GM06990 (cell line): ENCODE results near the gene LAMA3.

ENCODE experiments used
- DNase-seq: peaks from one replicate; pipeline ENCODE4 v3.0.0-alpha.2; 2011; ENCODE audit not compliant: insufficient read length; ENCODE audit errors: extremely low read depth
- H3K27me3 ChIP-seq: replicated peaks from 2 replicates; pipeline ENCODE4 v1.6.0; 2011; ENCODE audit warnings: low read length; ENCODE audit not compliant: control insufficient read depth, insufficient read depth
- H3K36me3 ChIP-seq: 2 replicates; pipeline ENCODE4 v1.5.1; 2011; ENCODE audit warnings: low read length; ENCODE audit not compliant: control insufficient read depth, insufficient read depth
- H3K4me3 ChIP-seq: replicated peaks from 2 replicates; pipeline ENCODE4 v1.5.1; 2011; ENCODE audit warnings: low read depth, mild to moderate bottlenecking, control low read depth, low read length
- TF ChIP-seq, protein P1 (sequence below): IDR thresholded peaks from 2 replicates; pipeline ENCODE4 v1.5.1; 2011; ENCODE audit warnings: low read length, control low read depth, mild to moderate bottlenecking, inconsistent platforms; ENCODE audit not compliant: insufficient read depth, poor library complexity, severe bottlenecking

The LAMA3 gene

DNA sequence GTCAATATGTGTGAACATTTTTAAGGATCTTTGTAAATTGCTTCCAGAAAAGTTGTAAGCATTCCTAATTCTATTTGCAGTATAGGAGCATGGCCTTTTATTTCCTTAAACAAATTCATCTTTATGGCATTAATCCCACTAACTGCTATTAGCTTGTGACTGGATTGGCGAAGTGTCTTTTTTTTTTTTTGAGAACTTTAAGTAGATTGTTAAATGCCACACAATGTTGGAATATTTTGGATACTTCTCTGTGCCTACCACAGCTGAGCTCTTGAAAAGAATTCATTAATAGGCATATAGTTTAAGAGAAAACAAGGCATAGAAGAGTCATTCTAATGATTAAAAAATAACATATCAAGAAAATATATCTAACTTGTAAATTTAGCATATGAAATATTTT is 129.7 kb downstream of the LAMA3 start:
- Histone ChIP-seq H3K36me3 (no peaks in the 10 kb centered on the region), H3K4me3 (no peak overlapping the region), H3K27me3 (no peaks in the 10 kb centered on the region)
- no peak for DNase-seq
- TF ChIP-seq, protein P1, sequence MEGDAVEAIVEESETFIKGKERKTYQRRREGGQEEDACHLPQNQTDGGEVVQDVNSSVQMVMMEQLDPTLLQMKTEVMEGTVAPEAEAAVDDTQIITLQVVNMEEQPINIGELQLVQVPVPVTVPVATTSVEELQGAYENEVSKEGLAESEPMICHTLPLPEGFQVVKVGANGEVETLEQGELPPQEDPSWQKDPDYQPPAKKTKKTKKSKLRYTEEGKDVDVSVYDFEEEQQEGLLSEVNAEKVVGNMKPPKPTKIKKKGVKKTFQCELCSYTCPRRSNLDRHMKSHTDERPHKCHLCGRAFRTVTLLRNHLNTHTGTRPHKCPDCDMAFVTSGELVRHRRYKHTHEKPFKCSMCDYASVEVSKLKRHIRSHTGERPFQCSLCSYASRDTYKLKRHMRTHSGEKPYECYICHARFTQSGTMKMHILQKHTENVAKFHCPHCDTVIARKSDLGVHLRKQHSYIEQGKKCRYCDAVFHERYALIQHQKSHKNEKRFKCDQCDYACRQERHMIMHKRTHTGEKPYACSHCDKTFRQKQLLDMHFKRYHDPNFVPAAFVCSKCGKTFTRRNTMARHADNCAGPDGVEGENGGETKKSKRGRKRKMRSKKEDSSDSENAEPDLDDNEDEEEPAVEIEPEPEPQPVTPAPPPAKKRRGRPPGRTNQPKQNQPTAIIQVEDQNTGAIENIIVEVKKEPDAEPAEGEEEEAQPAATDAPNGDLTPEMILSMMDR, result no peak

DNA sequence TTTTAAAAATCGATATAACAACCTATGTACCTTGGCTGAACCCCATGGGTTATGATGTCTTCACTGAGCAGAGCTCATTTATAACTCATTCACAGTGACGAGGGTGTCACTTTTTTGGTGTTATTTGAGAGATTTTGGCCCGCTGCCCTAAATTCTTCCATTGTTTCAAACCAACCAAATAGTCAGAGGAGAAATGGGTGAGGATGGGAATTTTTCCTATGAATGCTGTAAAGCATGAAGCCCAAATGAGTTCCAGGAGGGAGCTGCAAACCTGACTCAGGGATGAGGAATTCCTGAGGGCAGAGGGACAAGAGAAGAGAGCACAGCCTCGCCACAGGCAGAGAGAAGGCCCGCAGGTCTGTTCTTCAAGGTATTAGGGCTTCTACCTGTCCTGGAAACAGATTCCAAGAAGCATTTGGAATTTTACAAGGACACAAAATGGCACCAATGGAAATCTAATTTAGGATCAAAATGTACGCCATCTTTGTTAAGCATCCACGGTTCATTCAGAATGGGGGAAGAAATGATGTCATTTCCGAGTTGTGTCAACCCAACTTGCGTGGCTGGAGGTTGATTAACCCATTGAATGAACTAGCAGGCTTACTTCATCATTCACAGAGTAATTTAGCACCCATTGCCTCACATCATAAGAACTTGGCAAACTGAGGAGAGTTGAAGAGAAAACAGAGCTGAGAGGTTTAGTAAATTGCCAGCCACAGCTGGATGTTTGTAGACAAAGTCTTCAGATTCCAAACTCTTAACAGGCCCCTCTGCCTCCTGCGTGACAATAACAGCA is 133.5 kb downstream of the LAMA3 start:
- TF ChIP-seq, protein P1, result no peak
- H3K27me3 ChIP-seq, result no peaks in the 10 kb centered on the region; the same call in 1 of the 2 replicates
- H3K4me3 ChIP-seq, result no peak overlapping the region
- no peak for DNase-seq
- H3K36me3 ChIP-seq, result no peaks in the 10 kb centered on the region

DNA sequence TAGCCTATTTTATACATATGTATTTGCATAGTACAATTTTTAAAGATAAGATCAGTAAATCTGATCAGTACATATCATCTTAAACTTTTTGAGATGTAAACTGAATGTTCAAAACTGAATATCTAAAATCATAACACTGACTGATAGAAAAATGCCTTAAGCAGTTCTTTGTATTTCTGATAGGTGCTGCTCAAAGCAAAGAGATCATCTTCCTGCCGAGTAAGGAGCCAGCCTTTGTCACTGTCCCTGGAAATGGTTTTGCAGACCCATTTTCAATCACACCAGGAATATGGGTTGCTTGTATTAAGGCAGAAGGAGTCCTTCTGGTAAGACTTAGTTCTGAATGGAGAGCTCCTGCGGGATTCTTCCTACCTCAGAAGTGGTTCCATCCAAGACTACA is 135.0 kb downstream of the LAMA3 start:
- no peaks in the 10 kb centered on the region; the same call in 1 of the 2 replicates for H3K27me3 ChIP-seq
- no peak for DNase-seq
- H3K36me3 ChIP-seq, result no peaks in the 10 kb centered on the region
- H3K4me3 ChIP-seq, result no peak overlapping the region
- TF ChIP-seq, protein P1, result no peak

GRCh38 chr18:23824669-23825068 is 135.4 kb downstream of the LAMA3 start:
- Histone ChIP-seq H3K4me3 (no peak overlapping the region), H3K27me3 (no peaks in the 10 kb centered on the region; the same call in 1 of the 2 replicates), H3K36me3 (no peaks in the 10 kb centered on the region)
- no peak for DNase-seq
- TF ChIP-seq, protein P1, result no peak

DNA sequence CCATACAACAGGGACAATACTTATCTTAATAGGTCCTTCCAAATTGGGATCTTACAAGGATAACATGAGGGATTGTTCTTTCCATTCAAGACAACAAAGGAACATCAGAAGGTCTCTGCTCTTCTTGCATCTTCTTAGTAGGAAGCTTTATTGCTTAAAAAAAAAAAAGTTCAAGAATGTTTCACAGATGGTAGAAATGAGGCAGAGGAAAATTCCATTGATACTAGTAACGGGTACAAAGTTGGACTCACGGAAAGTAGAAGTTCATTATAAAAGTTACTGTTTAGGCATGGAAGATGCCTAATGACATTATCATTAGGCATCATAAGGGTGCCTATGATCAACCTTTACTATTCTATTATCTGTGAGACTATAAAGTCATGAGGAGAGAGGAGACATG is 136.2 kb downstream of the LAMA3 start:
- TF ChIP-seq, protein P1, result no peak
- Histone ChIP-seq H3K36me3 (no peaks in the 10 kb centered on the region), H3K27me3 (no peaks in the 10 kb centered on the region; the same call in 1 of the 2 replicates), H3K4me3 (no peak overlapping the region)
- DNase-seq, result no peak
